ENCODE measurements around the gene PABPC4L.

Gene PABPC4L

DNA sequence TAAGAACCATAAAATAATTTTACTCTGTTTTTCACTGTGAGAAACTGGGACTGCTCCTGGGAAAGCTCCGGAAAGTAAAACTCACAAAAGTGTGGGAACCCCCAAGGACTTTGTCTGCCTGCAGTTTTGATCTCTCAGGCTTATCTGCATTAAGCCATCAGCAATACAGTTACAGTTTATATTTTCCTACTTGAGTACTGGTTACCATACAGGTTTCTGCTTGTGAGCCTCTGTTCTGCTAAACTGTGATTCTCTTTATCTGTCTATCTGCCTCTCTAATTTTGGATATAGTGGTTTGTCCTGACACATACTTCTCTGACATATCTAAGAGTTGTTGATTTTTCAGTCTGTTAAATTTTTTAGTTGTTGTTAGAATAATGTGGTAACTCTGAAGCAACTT, 11.6 kb downstream of the PABPC4L start:
- Histone ChIP-seq H3K4me1 (ENCODE audit: control insufficient read depth, insufficient read depth, low read length) (no peaks in the 10 kb centered on the region), H3K27ac (ENCODE audit: low read length) (no peak overlapping the region), H3K4me3 (ENCODE audit: low read length) (no peak overlapping the region), H3K27me3 (ENCODE audit: control insufficient read depth, insufficient read depth, low read length) (no peaks in the 10 kb centered on the region), H3K9me3 (ENCODE audit: control insufficient read depth, insufficient read depth, low read length) (no peaks in the 10 kb centered on the region), H3K36me3 (ENCODE audit: control insufficient read depth, insufficient read depth, low read length) (no peaks in the 10 kb centered on the region)
- no peak for DNase-seq (ENCODE audit: low read depth, low spot score)
- WGBS (ENCODE audit: insufficient coverage, insufficient read length), result no CpG with 5 or more reads among the region's 1 CpG

DNA sequence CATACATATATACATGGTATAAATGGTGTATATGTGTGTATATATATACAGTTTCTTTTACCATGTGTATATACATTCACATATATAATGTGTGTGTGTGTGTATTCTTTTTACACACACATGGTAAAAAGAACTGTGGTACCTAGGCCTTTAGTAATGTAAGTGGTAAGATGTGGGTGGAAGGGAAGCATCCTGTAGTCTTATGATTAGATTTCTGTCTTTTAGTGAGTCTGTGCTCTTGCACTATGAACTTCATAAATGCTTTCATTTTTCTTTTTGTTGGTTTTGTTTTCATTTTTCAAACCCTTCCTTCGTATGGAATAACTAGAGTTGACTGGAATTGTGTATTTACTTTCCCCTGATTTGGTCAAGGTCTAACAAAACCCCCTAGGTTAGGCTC, 12.1 kb downstream of the PABPC4L start:
- Histone ChIP-seq H3K9me3 (ENCODE audit: control insufficient read depth, insufficient read depth, low read length) (no peaks in the 10 kb centered on the region), H3K27me3 (ENCODE audit: control insufficient read depth, insufficient read depth, low read length) (no peaks in the 10 kb centered on the region), H3K27ac (ENCODE audit: low read length) (no peak overlapping the region), H3K4me3 (ENCODE audit: low read length) (no peak overlapping the region), H3K36me3 (ENCODE audit: control insufficient read depth, insufficient read depth, low read length) (no peaks in the 10 kb centered on the region), H3K4me1 (ENCODE audit: control insufficient read depth, insufficient read depth, low read length) (no peaks in the 10 kb centered on the region)
- WGBS (ENCODE audit: insufficient coverage, insufficient read length), result no CpG with 5 or more reads among the region's 1 CpG
- no peak for DNase-seq (ENCODE audit: low read depth, low spot score)

DNA sequence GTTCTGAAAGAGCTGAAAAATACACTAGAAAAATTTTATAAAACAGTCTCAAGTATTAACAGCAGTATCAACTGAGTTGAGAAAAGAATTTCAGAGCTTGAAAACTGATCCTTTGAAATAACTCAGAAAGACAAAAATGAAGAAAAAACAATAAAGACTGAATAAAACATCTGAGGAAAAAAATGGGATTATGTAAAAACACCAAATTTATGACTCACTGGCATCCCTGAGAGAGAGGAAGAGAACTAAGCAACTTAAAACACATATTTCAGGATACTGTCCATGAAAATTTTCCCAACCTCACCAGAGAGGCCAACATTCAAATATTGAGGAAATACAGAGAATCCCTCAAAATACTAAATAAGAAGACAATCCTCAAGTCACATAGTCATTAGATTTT, 22.9 kb downstream of the PABPC4L start:
- no peaks in the 10 kb centered on the region for H3K27me3 ChIP-seq (ENCODE audit: control insufficient read depth, insufficient read depth, low read length)
- no peaks in the 10 kb centered on the region for H3K4me1 ChIP-seq (ENCODE audit: control insufficient read depth, insufficient read depth, low read length)
- no peak for DNase-seq (ENCODE audit: low read depth, low spot score)

DNA sequence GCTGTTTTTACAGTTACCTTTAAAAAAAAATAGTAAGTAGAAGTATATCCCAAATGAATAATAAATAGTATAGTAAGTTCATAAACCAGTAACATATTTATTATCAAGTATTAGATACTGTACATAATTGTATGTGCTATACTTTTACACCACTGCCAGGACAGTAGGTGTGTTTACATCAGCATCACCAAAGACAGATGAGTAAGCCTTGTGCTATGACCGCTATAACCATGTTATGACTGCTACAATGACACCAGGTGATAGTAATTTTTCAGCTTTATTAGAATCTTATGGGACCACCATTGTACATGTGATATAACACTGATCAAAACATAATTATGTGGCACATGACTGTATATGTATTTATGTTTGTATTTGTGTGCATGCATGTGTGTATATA, 27.3 kb downstream of the PABPC4L start:
- H3K4me3 ChIP-seq (ENCODE audit: low read length), result no peak overlapping the region
- H3K36me3 ChIP-seq (ENCODE audit: control insufficient read depth, insufficient read depth, low read length), result no peaks in the 10 kb centered on the region
- no CpG with 5 or more reads among the region's 1 CpG for WGBS (ENCODE audit: insufficient coverage, insufficient read length)
- H3K4me1 ChIP-seq (ENCODE audit: control insufficient read depth, insufficient read depth, low read length), result no peaks in the 10 kb centered on the region
- no peak overlapping the region for H3K27ac ChIP-seq (ENCODE audit: low read length)
- no peaks in the 10 kb centered on the region for H3K9me3 ChIP-seq (ENCODE audit: control insufficient read depth, insufficient read depth, low read length)
- DNase-seq (ENCODE audit: low read depth, low spot score), result no peak
- H3K27me3 ChIP-seq (ENCODE audit: control insufficient read depth, insufficient read depth, low read length), result no peaks in the 10 kb centered on the region

More for the DNA sequence above, 22.9 kb downstream of the PABPC4L start:
- Histone ChIP-seq H3K4me3 (ENCODE audit: low read length) (no peak overlapping the region), H3K27ac (ENCODE audit: low read length) (no peak overlapping the region), H3K36me3 (ENCODE audit: control insufficient read depth, insufficient read depth, low read length) (no peaks in the 10 kb centered on the region), H3K9me3 (ENCODE audit: control insufficient read depth, insufficient read depth, low read length) (no peaks in the 10 kb centered on the region)

DNA sequence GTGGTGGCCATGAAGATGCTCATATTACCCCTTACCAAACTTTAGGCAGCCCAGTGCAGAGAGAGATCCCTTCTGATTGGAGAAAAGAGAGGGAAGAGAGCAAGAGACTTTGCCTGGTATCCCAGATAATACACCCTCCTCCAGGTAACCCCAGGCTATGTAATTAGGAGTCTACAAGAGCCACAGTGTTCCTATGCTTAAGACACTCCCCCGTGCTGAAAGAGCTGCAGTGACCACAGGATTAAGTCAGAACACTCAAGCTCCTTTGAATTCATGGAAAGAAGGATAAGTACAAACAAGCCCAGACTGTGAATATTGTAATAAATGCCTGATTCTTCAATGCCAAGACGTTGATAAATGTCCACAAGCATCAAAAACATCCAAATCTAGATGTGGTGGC, 41.4 kb downstream of the PABPC4L start:
- Histone ChIP-seq H3K36me3 (ENCODE audit: control insufficient read depth, insufficient read depth, low read length) (no peaks in the 10 kb centered on the region), H3K4me1 (ENCODE audit: control insufficient read depth, insufficient read depth, low read length) (no peaks in the 10 kb centered on the region; the same call in 1 of the 2 replicates), H3K4me3 (ENCODE audit: low read length) (no peak overlapping the region), H3K27me3 (ENCODE audit: control insufficient read depth, insufficient read depth, low read length) (no peaks in the 10 kb centered on the region), H3K27ac (ENCODE audit: low read length) (no peak overlapping the region), H3K9me3 (ENCODE audit: control insufficient read depth, insufficient read depth, low read length) (no peaks in the 10 kb centered on the region)
- DNase-seq (ENCODE audit: low read depth, low spot score), result no peak
- no CpG with 5 or more reads among the region's 2 CpGs for WGBS (ENCODE audit: insufficient coverage, insufficient read length)

DNA sequence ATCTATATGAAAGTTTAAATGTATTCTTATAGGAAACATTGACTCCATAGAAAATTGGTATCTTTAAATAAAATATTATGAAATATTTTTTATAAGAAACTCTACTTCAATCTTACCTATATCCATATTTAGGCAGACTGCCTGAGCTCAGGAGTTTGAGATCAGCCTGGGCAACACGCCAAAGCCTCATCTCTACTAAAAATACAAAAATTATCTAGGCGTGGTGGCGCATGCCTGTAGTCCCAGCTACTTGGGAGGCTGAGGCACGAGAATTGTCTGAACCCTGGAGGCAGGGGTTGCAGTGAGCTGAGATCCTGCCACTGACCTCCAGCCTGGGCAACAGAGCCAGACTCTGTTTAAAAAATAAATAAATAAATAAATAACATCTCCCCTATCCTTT, 47.5 kb downstream of the PABPC4L start:
- Histone ChIP-seq H3K4me3 (ENCODE audit: low read length) (no peak overlapping the region), H3K27me3 (ENCODE audit: control insufficient read depth, insufficient read depth, low read length) (no peaks in the 10 kb centered on the region), H3K9me3 (ENCODE audit: control insufficient read depth, insufficient read depth, low read length) (no peaks in the 10 kb centered on the region), H3K4me1 (ENCODE audit: control insufficient read depth, insufficient read depth, low read length) (no peaks in the 10 kb centered on the region), H3K36me3 (ENCODE audit: control insufficient read depth, insufficient read depth, low read length) (no peaks in the 10 kb centered on the region), H3K27ac (ENCODE audit: low read length) (no peak overlapping the region)
- no peak for DNase-seq (ENCODE audit: low read depth, low spot score)
- WGBS (ENCODE audit: insufficient coverage, insufficient read length), result no CpG with 5 or more reads among the region's 4 CpGs

DNA sequence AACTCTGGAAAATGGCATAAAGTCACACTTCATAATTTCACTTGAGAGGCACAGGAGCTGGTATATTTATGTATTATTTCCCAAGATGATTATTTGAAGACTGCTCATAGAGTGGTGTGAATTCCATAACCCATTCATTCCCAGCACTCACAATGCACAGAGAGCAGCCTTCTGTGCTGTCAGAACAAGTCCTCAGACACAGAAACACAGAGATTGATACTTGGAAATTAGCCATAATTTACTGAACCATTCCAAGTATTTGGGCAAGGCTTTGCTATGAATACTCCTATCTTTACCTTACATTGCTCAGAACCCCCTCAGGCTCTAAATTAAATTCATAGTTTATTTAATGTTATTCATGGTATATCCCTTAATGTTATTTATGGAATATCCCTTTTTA, 53.6 kb downstream of the PABPC4L start:
- H3K4me1 ChIP-seq (ENCODE audit: control insufficient read depth, insufficient read depth, low read length), result no peaks in the 10 kb centered on the region
- H3K9me3 ChIP-seq (ENCODE audit: control insufficient read depth, insufficient read depth, low read length), result no peaks in the 10 kb centered on the region
- H3K36me3 ChIP-seq (ENCODE audit: control insufficient read depth, insufficient read depth, low read length), result no peaks in the 10 kb centered on the region
- no peak overlapping the region for H3K27ac ChIP-seq (ENCODE audit: low read length)
- H3K4me3 ChIP-seq (ENCODE audit: low read length), result no peak overlapping the region
- DNase-seq (ENCODE audit: low read depth, low spot score), result no peak
- no peaks in the 10 kb centered on the region for H3K27me3 ChIP-seq (ENCODE audit: control insufficient read depth, insufficient read depth, low read length)
